ENCODE data around the gene DST.
"Not testable (repeated sequence)": the region's sequence is repeated elsewhere in the genome, so short reads cannot be mapped to it uniquely, and the experiment has no call there.

DST gene

GRCh38 chr6:56513631-56514030, 129.1 kb downstream of the DST start:
- DNase-seq = no peak

GRCh38 chr6:56511591-56511990, 131.1 kb downstream of the DST start:
- no peak for DNase-seq

- DNase-seq = no peak
Observed at GRCh38 chr6:56510984-56511531, 131.6 kb downstream of the DST start.

DNA sequence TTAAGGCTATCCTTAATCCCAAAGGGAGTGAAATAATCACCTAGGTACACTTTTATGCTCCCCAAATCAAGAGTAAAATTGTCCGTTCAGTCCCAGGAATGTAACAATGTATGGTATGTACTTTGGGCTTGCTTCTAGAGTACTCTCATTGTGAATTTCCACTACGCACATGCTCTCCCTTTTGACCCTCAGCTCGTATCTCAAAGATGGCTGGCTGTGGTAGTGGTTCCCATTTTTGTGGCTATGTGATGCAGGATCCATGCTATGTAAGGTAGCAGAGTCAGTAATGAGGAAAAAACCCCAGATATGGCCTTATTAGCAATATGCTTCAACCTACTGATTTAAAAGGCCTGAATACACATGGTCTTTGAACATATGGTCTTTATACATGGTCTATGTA, 133.7 kb downstream of the DST start:
- no peak for DNase-seq

- DNase-seq = no peak
Observed at GRCh38 chr6:56507517-56507916, 135.2 kb downstream of the DST start.

GRCh38 chr6:56505512-56506260, 137.0 kb downstream of the DST start:
- no peak for DNase-seq

DNA sequence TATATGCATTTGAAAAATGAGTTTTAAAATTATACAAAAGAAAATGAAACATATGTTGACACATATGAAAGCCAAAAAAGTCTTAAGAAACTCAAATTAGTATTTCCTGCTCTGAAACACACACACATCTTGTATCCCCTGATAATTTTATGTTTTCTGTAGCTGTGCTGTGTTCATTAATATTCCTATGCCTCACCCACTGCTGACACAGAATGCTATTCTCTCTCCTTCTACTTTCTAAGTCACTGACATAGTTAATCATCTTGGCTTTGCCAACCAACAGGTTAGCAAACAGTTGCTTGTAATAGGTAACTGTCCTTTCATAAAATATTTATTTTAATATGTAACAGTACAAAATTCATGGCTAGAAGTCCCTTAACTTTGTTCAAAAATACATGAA, 140.7 kb downstream of the DST start:
- DNase-seq = no peak

GRCh38 chr6:56499095-56499494, 143.6 kb downstream of the DST start:
- no peak for DNase-seq

DNA sequence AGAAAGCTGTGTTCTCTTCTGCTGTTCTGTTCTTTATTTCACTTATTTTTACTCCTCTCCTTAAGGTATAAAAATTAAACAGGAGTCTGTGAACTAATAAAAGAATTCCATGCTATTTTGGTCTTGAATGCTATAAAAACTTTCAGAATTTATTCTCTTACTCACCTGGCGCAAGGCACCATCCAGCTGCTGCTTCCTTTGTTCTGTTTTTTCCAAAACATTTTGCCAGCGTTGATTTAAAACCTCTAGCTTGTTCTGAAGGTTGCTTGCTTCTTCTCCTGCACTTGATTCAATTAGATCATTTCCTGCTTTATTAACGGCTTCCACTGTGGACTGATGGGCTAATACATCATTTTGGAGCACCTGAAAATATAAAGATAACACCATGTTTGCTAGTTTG, 145.0 kb downstream of the DST start:
- DNase-seq = no peak

GRCh38 chr6:56497240-56497639, 145.4 kb downstream of the DST start:
- DNase-seq = no peak

- not testable (repeated sequence) for DNase-seq
Observed at GRCh38 chr6:56496650-56497049, 146.0 kb downstream of the DST start.

DNA sequence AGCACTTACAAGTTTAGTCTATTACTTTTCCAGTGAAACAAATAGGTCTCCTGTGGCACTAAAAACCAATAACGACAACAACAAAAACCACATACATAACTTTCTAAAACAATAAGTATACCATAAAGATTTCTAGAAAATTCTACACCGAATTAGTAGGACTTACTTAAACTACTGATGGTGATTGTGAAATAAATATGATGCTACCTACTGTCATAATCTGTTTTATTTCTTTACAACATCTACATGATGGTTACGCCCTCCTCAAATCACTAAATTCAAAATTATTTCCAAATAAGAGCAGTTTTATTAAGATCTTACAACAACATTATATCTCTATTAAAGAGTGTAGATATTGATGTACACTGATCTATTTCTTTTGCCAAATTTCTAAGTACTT, 147.0 kb downstream of the DST start:
- DNase-seq = no peak

GRCh38 chr6:56491606-56492328, 150.9 kb downstream of the DST start:
- no peak for DNase-seq

GRCh38 chr6:56490993-56491392, 151.7 kb downstream of the DST start:
- DNase-seq = no peak

- DNase-seq = no peak
Observed at GRCh38 chr6:56489559-56489958, 153.1 kb downstream of the DST start.

- DNase-seq = no peak
Observed at GRCh38 chr6:56488281-56488680, 154.4 kb downstream of the DST start.

DNA sequence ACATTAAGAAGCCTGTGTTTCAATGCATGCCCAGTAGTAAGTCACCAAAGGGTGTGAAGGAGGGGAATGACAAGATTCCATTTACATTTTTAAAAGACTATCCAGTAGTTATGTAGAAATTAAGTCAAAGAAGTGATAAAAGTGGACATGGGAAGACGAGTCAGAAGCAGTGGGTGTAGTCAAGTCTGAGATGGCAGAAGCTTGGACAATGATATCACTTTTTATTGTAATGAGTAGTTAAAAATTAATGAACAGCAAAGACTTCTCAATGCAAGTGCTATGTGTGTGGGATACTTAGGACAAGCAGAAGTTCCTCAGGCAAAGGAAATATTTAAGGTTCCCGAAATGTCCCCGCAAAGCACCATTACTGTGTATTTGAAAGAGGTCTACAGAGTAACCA, 156.0 kb downstream of the DST start:
- no peak for DNase-seq

- no peak for DNase-seq
Observed at GRCh38 chr6:56484669-56485068, 158.0 kb downstream of the DST start.

- DNase-seq = no peak
Observed at GRCh38 chr6:56483929-56484328, 158.8 kb downstream of the DST start.

DNA sequence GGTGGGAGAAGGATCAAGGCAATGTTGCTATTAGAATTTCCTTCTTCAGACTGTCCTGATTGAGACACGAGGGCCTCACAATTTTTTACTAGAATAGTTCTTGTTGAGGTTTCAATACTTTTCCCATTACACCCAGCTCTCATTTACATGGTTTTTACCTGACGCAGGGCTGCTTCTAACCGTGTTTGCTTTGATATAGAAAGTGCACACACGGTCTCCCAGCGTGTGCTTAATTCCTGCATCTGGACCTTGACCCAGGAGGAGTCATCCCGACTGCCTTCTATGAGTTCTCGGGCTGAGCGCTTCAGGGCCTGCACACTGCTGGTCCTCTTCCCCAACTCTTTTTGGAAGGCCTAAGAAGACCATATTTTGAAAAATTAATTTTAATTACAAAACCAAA, 160.2 kb downstream of the DST start:
- DNase-seq = no peak

GRCh38 chr6:56481957-56482356, 160.7 kb downstream of the DST start:
- no peak for DNase-seq

DNA sequence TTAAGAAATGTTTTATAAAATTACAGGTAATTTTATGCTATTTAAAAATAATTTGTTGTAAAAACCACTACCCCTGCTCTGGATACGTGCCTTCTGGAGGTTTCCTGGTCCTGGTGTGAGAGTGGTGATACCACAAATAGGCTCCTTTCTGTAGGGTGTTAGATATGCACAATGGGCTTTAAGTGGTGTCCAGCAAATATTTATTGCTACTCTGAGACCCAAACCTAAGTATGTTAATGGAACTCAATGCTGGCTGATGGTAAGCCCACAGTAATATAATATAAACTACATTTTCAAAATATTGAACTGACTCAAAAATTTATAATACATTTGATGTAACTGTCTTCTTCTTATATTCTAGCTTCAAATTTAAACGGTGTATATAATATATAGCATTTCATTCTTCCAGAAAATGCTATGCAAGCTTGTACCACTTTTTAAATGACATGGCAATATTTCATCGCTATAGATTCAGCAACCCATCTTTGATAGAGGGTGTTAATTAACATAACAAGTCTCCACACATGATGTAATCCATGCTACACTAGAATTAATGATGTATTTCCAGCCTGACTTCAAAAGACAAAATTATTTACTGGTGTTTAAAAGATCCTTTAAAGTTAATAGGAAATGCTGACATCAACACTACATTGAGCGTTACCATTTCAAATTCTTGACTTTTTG, 161.9 kb downstream of the DST start:
- no peak for DNase-seq

- DNase-seq = no peak
Observed at GRCh38 chr6:56480246-56480645, 162.4 kb downstream of the DST start.

DNA sequence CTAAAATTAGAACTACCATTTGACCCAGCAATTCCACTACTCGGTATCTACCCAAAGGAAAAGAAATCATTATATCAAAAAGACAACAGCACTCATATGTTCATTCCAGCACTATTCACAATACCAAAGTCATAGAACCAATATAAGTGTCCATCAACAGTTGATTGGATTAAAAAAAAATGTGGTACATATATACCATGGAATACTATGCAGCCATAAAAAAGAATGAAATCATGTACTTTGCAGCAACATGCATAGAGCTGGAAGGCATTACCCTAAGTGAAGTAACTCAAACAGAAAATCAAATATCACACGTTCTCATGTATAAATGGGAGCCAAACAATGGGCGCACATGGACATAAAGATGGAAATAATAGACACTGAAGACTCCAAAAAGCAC, 163.3 kb downstream of the DST start:
- DNase-seq = no peak
